Left cardiac atrium (tissue), 4 donors: Measurements from ENCODE around the gene MYO15B. TPM values are rescaled to one million over a fixed set of nuclear protein-coding genes. Genes with fewer than 3 reads are reported as not detected.
A peak's percentile ranks its signal among the peaks of the same experiment; 100 is the strongest.

Experiments used
- ATAC-seq, 2 donors: fragments of 200-7000 bp; cut with Tn5 transposase; one replicate each; pipeline ENCODE4 v1.9.1; 2020; ENCODE audit warnings: mild to moderate bottlenecking in 2 of 2, moderate library complexity in 2 of 2
- DNase-seq: peaks from one replicate; pipeline ENCODE4 v3.0.0-alpha.2; 2020
- intact Hi-C, 2 donors: fragments of 100-400 bp; cut with DNase I; formaldehyde crosslinking; loops; one replicate each; pipeline versions ENCODE4 v1.14.1 to v1.15.1; 2022 to 2023
- total RNA-seq, 2 donors: library from RNA; stranded (reverse); fragmentation: NEBNext Ultra II Directional; extraction: Animal tissue kit (Norgen Biotek cat#: 25700); gene quantifications; one replicate each; pipeline ENCODE4 v1.2.1, GENCODE V29; 2021
- donor health status: DM: no; HTN: yes; CAD: no.
- donor health status: DM: no; HTN: yes; CAD: no; lungs with severe emphysema.
- donor health status: DM: yes; HTN: yes; CAD: no.
- donor health status: Dilated cardiomyopathy.

MYO15B gene
- total RNA-seq, 2 donors from 2014 or later: 61.5 to 88.4 TPM

GRCh38 chr17:75642784-75643642 lies 55.4 kb downstream of the MYO15B start:
- intact Hi-C loops: no loop called here
- DNase-seq: no peak
- no peak for ATAC-seq

- no peak for ATAC-seq
- DNase-seq: no peak
- intact Hi-C loops: no loop called here
These were observed 56.0 kb downstream of the MYO15B start for GRCh38 chr17:75643643-75644017.

GRCh38 chr17:75645501-75645888 lies 57.9 kb downstream of the MYO15B start:
- DNase-seq (no peak), ATAC-seq (no peak)
- intact Hi-C loops: no loop called here

GRCh38 chr17:75645889-75646637 lies 58.5 kb downstream of the MYO15B start:
- intact Hi-C loops: no loop called here
- DNase-seq (no peak), ATAC-seq (peak; percentile 56 to 67)

GRCh38 chr17:75646638-75646992 lies 59.0 kb downstream of the MYO15B start:
- DNase-seq (no peak), ATAC-seq (no peak)
- intact Hi-C loops: no loop called here

GRCh38 chr17:75647061-75647460 lies 59.5 kb downstream of the MYO15B start:
- ATAC-seq (no peak), DNase-seq (no peak)
- intact Hi-C loops: no loop called here

- DNase-seq: no peak
- ATAC-seq: no peak
- intact Hi-C loops: no loop called here
These were observed 60.3 kb downstream of the MYO15B start for GRCh38 chr17:75647921-75648320.

- ATAC-seq (no peak), DNase-seq (no peak)
- intact Hi-C loops: no loop called here
These were observed 62.1 kb downstream of the MYO15B start for GRCh38 chr17:75649687-75650086.

GRCh38 chr17:75650874-75651273 lies 63.3 kb downstream of the MYO15B start:
- ATAC-seq (no peak), DNase-seq (no peak)
- intact Hi-C loops: no loop called here

GRCh38 chr17:75652341-75652740 lies 64.7 kb downstream of the MYO15B start:
- DNase-seq (no peak), ATAC-seq (no peak)
- intact Hi-C loops: no loop called here

- intact Hi-C loops: no loop called here
- ATAC-seq (peak; percentile 59 to 65), DNase-seq (no peak)
These were observed 65.4 kb downstream of the MYO15B start for GRCh38 chr17:75652934-75653549.

- intact Hi-C loops: no loop called here
- DNase-seq (no peak), ATAC-seq (no peak)
These were observed 66.6 kb downstream of the MYO15B start for GRCh38 chr17:75654176-75654575.

GRCh38 chr17:75658237-75658636 lies 70.6 kb downstream of the MYO15B start:
- no peak for ATAC-seq

GRCh38 chr17:75661531-75661930 lies 73.9 kb downstream of the MYO15B start:
- intact Hi-C loops: no loop called here
- ATAC-seq (no peak), DNase-seq (no peak)

More at GRCh38 chr17:75658237-75658636, 70.6 kb downstream of the MYO15B start:
- DNase-seq: no peak
- intact Hi-C loops: no loop called here

GRCh38 chr17:75662511-75662910 lies 74.9 kb downstream of the MYO15B start:
- no peak for ATAC-seq
- no peak for DNase-seq

GRCh38 chr17:75664099-75664549 lies 76.5 kb downstream of the MYO15B start:
- ATAC-seq (no peak), DNase-seq (no peak)
- intact Hi-C loops: no loop called here

More at GRCh38 chr17:75662511-75662910, 74.9 kb downstream of the MYO15B start:
- intact Hi-C loops: no loop called here

GRCh38 chr17:75665981-75666380 lies 78.4 kb downstream of the MYO15B start:
- DNase-seq: no peak
- no peak for ATAC-seq
- intact Hi-C loops: no loop called here

GRCh38 chr17:75666959-75667790 lies 79.6 kb downstream of the MYO15B start, which contains the start of the genes RECQL5 and SAP30BP:
Gene RECQL5, minus strand, starts transcription at chr17:75667154. Its CDS starts 597 bp downstream, at chr17:75666557.
Gene SAP30BP, plus strand, starts transcription at chr17:75667338. Its CDS starts 35 bp downstream, at chr17:75667373.
- intact Hi-C loops: no loop called here

GRCh38 chr17:75667825-75668224 lies 80.2 kb downstream of the MYO15B start:
- no peak for DNase-seq
- intact Hi-C loops: no loop called here
- ATAC-seq: no peak

More at GRCh38 chr17:75666959-75667790, 79.6 kb downstream of the MYO15B start, which contains the start of the genes RECQL5 and SAP30BP:
- ATAC-seq (peak; percentile 100), DNase-seq (peak; percentile 99)
